GM06990 (cell line): Measurements from ENCODE around the gene TNFAIP3.
A peak's percentile ranks its signal among the peaks of the same experiment; 100 is the strongest.
"Not testable (repeated sequence)": the region's sequence is repeated elsewhere in the genome, so short reads cannot be mapped to it uniquely, and the experiment has no call there.

Source experiments
- DNase-seq: peaks from one replicate; pipeline ENCODE4 v3.0.0-alpha.2; 2011; ENCODE audit not compliant: insufficient read length; ENCODE audit errors: extremely low read depth
- H3K27me3 ChIP-seq: replicated peaks from 2 replicates; pipeline ENCODE4 v1.6.0; 2011; ENCODE audit warnings: low read length; ENCODE audit not compliant: control insufficient read depth, insufficient read depth
- H3K36me3 ChIP-seq: 2 replicates; pipeline ENCODE4 v1.5.1; 2011; ENCODE audit warnings: low read length; ENCODE audit not compliant: control insufficient read depth, insufficient read depth
- H3K4me3 ChIP-seq: replicated peaks from 2 replicates; pipeline ENCODE4 v1.5.1; 2011; ENCODE audit warnings: low read depth, mild to moderate bottlenecking, control low read depth, low read length
- CTCF ChIP-seq: IDR thresholded peaks from 2 replicates; pipeline ENCODE4 v1.5.1; 2011; ENCODE audit warnings: low read length, control low read depth, mild to moderate bottlenecking, inconsistent platforms; ENCODE audit not compliant: insufficient read depth, poor library complexity, severe bottlenecking

Gene TNFAIP3

GRCh38 chr6:137827977-137828810 is 38.9 kb upstream of the TNFAIP3 start:
- H3K36me3 ChIP-seq, result no peaks in the 10 kb centered on the region
- peak; percentile 59 for DNase-seq
- H3K27me3 ChIP-seq, result no peaks in the 10 kb centered on the region
- H3K4me3 ChIP-seq, result peak overlapping the region; percentile 20; the same call in 1 of the 2 replicates
- no peak for TF ChIP-seq CTCF

- no peak for TF ChIP-seq CTCF
- H3K4me3 ChIP-seq, result no peak overlapping the region
- no peaks in the 10 kb centered on the region for H3K36me3 ChIP-seq
- H3K27me3 ChIP-seq, result no peaks in the 10 kb centered on the region
- DNase-seq, result no peak
Observed at GRCh38 chr6:137829641-137830083, 37.4 kb upstream of the TNFAIP3 start.

GRCh38 chr6:137830511-137830911 is 36.5 kb upstream of the TNFAIP3 start:
- H3K4me3 ChIP-seq, result no peak overlapping the region
- no peaks in the 10 kb centered on the region for H3K27me3 ChIP-seq
- no peak for TF ChIP-seq CTCF
- H3K36me3 ChIP-seq, result no peaks in the 10 kb centered on the region
- DNase-seq, result no peak

- no peak for DNase-seq
- Histone ChIP-seq H3K36me3 (no peaks in the 10 kb centered on the region), H3K27me3 (no peaks in the 10 kb centered on the region), H3K4me3 (no peak overlapping the region)
- TF ChIP-seq CTCF, result no peak
Observed at GRCh38 chr6:137832110-137832509, 34.9 kb upstream of the TNFAIP3 start.

- DNase-seq, result no peak
- Histone ChIP-seq H3K27me3 (no peaks in the 10 kb centered on the region), H3K4me3 (no peak overlapping the region), H3K36me3 (no peaks in the 10 kb centered on the region)
- TF ChIP-seq CTCF, result no peak
Observed at GRCh38 chr6:137834508-137834907, 32.6 kb upstream of the TNFAIP3 start.

GRCh38 chr6:137836788-137837187 is 30.3 kb upstream of the TNFAIP3 start:
- H3K36me3 ChIP-seq, result no peaks in the 10 kb centered on the region
- DNase-seq, result no peak
- TF ChIP-seq CTCF, result no peak
- no peaks in the 10 kb centered on the region for H3K27me3 ChIP-seq
- no peak overlapping the region for H3K4me3 ChIP-seq

- not testable (repeated sequence) for H3K36me3 ChIP-seq, H3K4me3 ChIP-seq, H3K27me3 ChIP-seq, DNase-seq
Observed at GRCh38 chr6:137838090-137838489, 29.0 kb upstream of the TNFAIP3 start.

GRCh38 chr6:137838597-137838996 is 28.5 kb upstream of the TNFAIP3 start:
- DNase-seq, H3K36me3 ChIP-seq, H3K27me3 ChIP-seq, H3K4me3 ChIP-seq: not testable (repeated sequence)
